ENCODE data around the gene C2CD3.
"Not testable (repeated sequence)": the region's sequence is repeated elsewhere in the genome, so short reads cannot be mapped to it uniquely, and the experiment has no call there.

C2CD3 gene

GRCh38 chr11:74004759-74005615 is 165.8 kb downstream of the C2CD3 start:
- DNase-seq (ENCODE audit: low read depth in 2 of 2), result peak; percentile 67 to 79

DNA sequence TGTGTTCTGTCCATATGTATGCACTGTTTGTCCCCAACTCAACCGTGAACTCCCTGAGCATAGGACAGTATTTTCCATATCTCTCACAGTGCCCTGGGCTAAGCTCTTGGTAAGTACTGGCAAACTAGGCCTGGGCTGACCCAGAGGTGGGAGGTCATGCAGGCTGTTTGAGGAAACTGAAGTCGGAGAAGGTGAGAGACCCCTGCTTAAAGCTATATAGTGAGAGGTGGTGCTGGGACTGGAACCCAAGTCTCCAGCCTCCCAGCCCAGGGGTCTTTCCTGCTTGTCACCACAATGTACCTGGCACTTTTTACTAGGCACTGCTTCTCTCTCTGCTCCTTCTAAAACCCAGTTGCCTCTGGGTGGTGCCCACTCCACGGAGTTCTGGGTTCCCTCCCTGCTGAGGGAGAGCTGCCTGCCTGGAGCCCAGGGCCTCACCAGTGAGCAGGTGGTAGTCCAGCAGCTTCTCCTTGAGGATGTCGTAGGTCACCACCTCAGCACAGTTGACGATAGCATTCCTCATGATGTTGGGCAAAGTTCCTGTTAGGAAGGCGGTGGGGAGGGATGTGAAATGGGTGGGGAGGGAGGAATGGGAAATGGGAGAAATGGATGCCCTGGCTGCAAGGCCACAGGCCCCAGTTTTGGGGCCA is 166.6 kb downstream of the C2CD3 start:
- DNase-seq (ENCODE audit: low read depth in 2 of 2), result no peak

GRCh38 chr11:74002832-74003231 is 168.0 kb downstream of the C2CD3 start:
- no peak for DNase-seq (ENCODE audit: low read depth in 2 of 2)

DNA sequence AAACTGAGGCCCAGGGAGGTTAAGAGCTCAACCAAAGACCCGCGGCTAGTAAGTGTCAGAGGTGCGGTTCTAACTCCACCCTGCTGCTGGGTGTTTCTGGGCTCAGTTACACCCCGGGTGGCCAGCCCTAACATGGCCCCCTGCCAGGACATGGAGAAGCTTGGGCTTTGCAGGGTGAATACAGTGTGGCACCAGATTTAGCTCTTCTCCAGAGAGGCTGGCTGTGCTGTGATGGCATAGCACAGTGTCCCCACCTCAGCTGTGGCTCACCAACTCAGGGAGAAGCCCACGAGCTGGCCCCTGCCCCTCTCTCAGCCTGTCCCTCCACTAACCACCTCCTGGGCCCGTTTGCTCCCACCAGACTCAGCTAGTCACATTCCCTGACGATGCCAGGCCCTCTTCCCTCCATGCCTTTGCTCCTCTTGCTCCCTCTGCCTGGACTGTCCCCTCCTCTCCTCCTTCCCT is 168.9 kb downstream of the C2CD3 start:
- no peak for DNase-seq (ENCODE audit: low read depth in 2 of 2)

DNA sequence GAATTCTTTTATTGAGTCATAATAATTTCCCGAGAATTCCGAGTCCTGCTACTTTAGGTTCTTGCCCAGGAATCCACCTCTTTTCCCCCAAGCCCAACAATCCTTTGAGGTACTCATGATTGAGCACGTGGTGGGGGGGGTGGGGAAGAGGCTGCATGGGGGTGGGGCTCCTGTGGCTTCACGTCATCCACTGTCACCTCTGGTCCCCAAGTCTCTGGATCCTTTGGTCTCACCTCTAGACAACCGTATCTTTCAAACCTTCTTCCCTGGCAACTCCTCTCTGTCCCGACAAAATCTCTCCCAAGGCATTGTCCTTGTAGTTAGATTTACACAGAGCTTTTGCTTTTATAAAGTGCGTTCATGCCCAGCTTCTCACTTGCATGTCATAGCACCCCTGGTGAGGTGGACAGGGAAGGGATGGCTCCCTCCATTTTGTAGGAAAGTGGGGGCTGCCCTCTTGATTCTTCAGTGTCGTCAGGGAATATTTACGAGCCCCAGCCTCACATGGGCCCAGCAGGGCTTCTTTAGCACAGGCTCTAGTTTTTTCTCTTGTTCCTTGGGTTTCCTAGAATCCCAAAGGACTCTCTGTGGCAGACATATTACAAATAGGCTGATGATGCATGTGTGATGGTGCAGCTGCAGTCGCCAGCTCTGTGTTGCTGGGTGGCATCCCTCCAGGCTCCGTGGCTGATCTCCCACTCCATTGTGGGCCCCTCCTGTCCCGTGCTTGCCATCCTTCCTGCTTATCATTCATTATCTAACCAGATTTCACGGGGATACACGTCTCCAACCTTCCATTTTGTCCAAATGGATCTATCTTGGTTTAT is 170.3 kb downstream of the C2CD3 start:
- no peak for DNase-seq (ENCODE audit: low read depth in 2 of 2)

- no peak for DNase-seq (ENCODE audit: low read depth in 2 of 2)
Measured at GRCh38 chr11:73999581-74000306, 171.1 kb downstream of the C2CD3 start.

DNA sequence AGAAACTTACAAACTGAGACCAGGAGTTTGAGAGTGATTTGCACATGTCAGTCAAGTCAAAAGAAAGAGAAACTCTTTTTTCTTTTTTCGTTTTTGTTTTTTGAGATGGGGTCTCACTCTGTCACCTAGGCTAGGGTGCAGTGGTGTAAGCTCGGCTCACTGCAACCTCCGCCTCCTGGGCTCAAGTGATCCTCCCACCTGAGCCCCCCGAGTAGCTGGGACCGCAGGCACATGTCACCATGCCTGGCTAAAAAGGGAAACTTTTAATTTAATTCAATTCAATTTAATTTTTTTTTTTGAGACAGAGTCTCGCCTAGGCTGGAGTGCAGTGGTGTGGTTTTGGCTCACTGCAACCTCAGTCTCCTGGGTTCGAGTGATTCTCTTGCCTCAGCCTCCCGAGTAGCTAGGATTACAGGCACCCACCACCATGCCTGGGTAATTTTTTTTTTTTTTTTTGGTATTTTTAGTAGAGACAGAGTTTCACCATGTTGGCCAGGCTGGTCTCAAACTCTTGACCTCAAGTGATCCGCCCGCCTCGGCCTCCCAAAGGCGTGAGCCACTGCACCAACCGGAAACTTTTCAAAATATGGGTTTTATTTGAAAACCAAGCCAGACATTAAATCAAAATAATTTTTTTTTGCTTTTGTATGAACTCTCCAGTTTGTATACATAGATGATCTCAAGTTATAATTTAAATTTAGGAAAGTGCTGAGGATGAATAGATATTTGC is 171.8 kb downstream of the C2CD3 start:
- no peak for DNase-seq (ENCODE audit: low read depth in 2 of 2)

DNA sequence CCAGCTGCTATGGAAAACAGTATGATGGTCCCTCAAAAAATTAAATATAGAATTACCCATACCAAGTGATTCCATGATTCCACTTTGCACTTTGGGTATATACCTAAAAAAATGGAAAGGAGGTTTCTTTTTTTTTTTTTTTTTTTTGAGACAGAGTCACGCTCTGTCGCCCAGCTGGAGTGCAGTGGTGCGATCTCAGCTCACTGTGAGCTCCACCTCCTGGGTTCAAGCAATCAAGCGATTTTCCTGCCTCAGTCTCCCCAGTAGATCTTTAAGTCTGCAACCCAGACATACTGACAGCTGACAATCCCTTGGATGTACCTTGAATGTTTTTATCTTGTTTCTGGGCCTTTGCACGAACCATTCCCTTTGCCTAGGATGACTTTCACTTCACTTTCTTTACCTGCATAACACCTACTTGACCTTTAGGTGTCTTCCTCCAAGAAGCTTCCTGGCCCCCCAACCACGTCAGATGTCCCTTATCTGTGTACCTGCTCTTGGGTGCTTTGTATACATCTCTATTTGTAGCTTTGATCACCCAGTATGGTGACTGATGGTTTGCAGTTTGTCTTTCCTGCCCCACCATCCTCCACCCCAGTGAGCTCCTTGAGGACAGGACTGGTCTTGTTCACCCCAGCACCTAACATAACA is 173.6 kb downstream of the C2CD3 start:
- DNase-seq (ENCODE audit: low read depth in 2 of 2), result no peak

DNA sequence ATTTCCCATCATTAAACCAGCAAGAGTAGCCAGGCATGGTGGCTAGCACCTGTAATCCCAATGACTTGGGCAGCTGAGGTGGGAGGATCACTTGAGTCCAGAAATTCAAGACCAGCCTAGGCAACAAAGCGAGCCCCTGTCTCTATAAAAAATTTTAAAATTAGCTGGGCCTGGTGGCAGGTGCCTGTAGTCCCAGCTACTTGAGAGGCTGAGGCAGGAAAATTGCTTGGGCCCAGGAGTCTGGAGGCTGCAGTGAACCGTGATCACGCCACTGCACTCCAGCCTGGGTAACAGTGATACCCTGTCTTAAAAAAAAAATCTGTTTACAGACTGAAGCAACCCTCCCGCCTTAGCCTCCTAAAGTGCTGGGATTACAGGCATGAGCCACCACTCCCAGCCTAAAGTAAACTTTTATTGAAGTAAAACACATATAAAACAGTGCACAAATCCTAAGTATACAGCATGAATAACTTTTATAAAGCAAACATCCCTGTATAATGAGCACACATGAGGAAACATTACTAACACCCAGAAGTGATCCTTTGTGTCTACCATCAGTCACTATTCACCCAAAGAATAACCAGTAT is 174.5 kb downstream of the C2CD3 start:
- DNase-seq (ENCODE audit: low read depth in 2 of 2), result no peak

GRCh38 chr11:73995731-73996130 is 175.1 kb downstream of the C2CD3 start:
- no peak for DNase-seq (ENCODE audit: low read depth in 2 of 2)

- DNase-seq (ENCODE audit: low read depth in 2 of 2), result no peak
Measured at GRCh38 chr11:73995247-73995646, 175.6 kb downstream of the C2CD3 start.

- no peak for DNase-seq (ENCODE audit: low read depth in 2 of 2)
Measured at GRCh38 chr11:73991471-73992006, 179.3 kb downstream of the C2CD3 start.

- no peak for DNase-seq (ENCODE audit: low read depth in 2 of 2)
Measured at GRCh38 chr11:73990730-73991129, 180.1 kb downstream of the C2CD3 start.

GRCh38 chr11:73989156-73989555 is 181.6 kb downstream of the C2CD3 start:
- no peak for DNase-seq (ENCODE audit: low read depth in 2 of 2)

DNA sequence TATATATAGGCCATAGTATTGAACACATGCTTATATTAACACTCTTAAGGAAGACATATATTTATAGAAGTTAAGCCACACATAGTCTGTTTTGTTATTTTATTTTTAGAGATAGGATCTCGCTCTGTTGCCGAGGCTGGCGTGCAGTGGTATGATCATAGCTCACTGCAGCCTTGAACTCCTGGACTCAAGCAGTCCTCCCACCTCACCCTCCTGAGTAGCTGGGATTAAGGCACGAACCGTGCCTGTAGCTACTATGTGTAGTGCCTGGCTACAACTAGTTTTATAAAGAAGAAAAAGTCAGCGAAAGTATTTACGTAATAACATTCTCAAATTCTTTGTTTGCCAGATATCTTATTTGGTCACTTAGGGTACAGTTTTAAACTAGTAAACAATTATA is 182.6 kb downstream of the C2CD3 start:
- DNase-seq (ENCODE audit: low read depth in 2 of 2), result no peak

- not testable (repeated sequence) for DNase-seq (ENCODE audit: low read depth in 2 of 2)
Measured at GRCh38 chr11:73985661-73986060, 185.1 kb downstream of the C2CD3 start.

DNA sequence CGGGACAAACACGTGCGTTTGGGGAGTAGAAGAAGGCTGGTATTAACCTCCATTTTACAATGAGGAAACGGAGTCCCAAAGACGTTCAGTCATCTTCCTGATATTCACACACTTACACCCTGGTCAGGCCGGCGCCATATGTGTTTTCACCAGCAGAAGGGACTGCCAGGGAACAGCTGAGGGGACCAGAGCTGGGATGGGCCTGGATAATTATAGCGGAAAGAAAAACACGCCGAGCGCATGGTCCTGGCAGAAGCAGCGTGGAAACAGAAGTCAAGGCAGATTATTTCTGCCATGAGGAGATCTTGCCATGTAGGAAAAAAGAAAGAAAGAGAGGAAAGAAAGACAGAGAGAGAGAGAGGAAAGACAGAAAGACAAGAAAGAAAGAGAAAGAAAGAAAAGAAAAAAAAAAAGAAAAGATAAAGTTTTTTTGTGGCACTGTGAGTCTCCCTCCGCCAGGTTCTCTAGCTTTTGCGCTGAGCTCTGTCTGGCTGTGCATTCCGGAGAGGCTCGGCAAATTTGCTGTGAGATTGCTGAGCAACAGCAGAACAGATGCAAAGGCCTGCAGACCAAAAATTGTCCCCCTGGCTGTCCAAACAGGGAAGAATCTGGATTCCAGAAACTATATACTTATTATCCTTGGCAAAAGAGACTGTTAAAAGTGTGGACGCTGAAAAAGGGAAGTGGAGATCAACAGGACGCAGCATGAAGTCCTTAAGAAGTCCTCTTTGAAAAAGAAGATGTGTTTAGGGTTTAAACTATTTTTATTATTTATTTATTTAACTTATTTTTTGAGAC is 186.9 kb downstream of the C2CD3 start:
- DNase-seq (ENCODE audit: low read depth in 2 of 2), result no peak

GRCh38 chr11:73982990-73983740 is 187.6 kb downstream of the C2CD3 start:
- peak; percentile 87 to 91 for DNase-seq (ENCODE audit: low read depth in 2 of 2)
